Stomach (tissue), 4 donors: ENCODE measurements around the gene FAM89B.

Experiments used
- CTCF ChIP-seq, 7 experiments: fragments of 450-650 bp in 4 of 7; fragments of 200-600 bp in 3 of 7; sonication (generic) in 3 of 7; IDR thresholded peaks; one replicate each; pipeline ENCODE4 v1.5.1; 2016 to 2019; ENCODE audit warnings: antibody characterized with exemption in 7 of 7, control low read depth in 2 of 7, mild to moderate bottlenecking in 1 of 7
- EP300 ChIP-seq: sonication (generic); formaldehyde crosslinking; IDR thresholded peaks from one replicate; pipeline ENCODE4 v1.6.1; 2017; ENCODE audit warnings: antibody characterized with exemption
- POLR2A ChIP-seq, 4 donors: fragments of 450-650 bp; IDR thresholded peaks; one replicate each; pipeline ENCODE4 v1.6.1; 2016; ENCODE audit warnings: antibody characterized with exemption in 4 of 4, control low read depth in 2 of 4, mild to moderate bottlenecking in 1 of 4, moderate library complexity in 1 of 4

DNA sequence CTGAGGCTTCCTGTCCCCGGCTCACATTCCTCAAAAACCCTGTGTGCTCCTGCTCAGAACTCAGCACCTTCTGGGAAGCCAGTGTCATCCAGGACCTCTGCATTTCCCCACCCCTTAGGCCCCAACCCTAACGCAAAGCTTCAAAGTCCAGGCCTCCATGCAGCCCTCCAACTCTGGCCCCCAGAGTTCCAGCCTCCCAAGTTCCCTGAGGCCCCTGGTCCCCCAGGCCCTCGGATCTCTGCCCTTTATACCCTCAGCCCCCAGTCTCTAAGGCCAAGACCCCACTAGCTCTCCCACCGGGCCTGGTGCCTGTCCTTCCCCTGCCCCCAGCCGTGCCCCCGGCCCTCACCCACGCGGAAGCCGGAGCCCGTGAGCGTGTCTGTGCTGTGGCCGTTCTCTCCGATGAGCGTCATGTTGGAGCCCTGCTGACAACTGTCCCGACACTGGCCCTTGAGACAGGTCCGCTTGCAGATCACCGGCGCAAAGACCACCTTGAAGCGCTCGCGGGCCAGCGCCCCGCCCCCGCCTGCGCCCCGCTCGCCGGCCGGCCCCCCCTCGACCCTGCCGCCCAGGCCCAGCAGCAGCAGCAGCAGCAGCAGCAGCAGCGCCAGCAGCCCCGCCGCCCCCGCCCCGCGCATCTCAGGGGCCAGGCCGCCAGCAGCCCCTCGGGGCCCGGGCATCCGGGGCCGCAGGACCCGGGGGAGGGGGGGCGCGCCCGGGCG, 14.9 kb upstream of the FAM89B start:
- TF ChIP-seq CTCF (IDR thresholded peaks at IDR 0.05) (no peak), EP300 (no peak), POLR2A (IDR thresholded peaks at IDR 0.05) (no peak)
